Placental epithelial cell (primary cell): ENCODE results near the gene MSH2. TPM values are rescaled to one million over a fixed set of nuclear protein-coding genes. Genes with fewer than 3 reads are reported as not detected.

ENCODE experiments used
- small RNA-seq: library from RNA; depleted of rRNA; stranded (forward); fragments of <200 nt; gene quantifications from one replicate; pipeline ENCODE3, GENCODE V24; 2012
- total RNA-seq: library from RNA; depleted of rRNA; stranded (reverse); fragments of >200 nt; gene quantifications from 2 replicates; pipeline ENCODE4 v1.2.3, GENCODE V29; 2012

The MSH2 gene
- total RNA-seq = 18.3 and 21.2 TPM in 2 replicates

DNA sequence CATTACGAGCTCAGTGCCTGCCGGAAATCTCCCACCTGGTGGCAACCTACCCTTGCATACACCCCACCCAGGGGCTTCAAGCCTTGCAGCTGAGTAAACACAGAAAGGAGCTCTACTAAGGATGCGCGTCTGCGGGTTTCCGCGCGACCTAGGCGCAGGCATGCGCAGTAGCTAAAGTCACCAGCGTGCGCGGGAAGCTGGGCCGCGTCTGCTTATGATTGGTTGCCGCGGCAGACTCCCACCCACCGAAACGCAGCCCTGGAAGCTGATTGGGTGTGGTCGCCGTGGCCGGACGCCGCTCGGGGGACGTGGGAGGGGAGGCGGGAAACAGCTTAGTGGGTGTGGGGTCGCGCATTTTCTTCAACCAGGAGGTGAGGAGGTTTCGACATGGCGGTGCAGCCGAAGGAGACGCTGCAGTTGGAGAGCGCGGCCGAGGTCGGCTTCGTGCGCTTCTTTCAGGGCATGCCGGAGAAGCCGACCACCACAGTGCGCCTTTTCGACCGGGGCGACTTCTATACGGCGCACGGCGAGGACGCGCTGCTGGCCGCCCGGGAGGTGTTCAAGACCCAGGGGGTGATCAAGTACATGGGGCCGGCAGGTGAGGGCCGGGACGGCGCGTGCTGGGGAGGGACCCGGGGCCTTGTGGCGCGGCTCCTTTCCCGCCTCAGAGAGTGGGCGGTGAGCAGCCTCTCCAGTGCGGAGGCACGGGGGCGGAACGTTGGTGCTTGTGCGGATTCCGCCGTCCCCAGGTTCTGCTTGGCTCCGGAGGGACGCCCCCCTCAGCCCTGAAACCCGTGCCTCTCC, at the start of gene MSH2:
Gene MSH2, plus strand, starts transcription at position 352 of the 804 bp plus-strand sequence. Its CDS starts 36 bp downstream, at position 388.

Small RNAs within 50 kb of the gene (small RNA-seq; reads per million reads assigned to genes)
- gene MIR559 = 0.12 reads per million
- gene RF00017 = not detected
- gene RN7SKP119 = not detected

Other genes starting within 250 kb of the MSH2 start
- gene STPG4, start 247.8 kb upstream of the MSH2 start, total RNA-seq = 1.2 and 2.9 TPM in 2 replicates
- gene CALM2, start 226.6 kb upstream of the MSH2 start, total RNA-seq = 154 and 382 TPM in 2 replicates
- gene EPCAM, start 33.8 kb upstream of the MSH2 start, total RNA-seq = 1.6 and 3.6 TPM in 2 replicates
- gene KCNK12, start 167.8 kb downstream of the MSH2 start, total RNA-seq = 1.5 and 9.4 TPM in 2 replicates